GM21723 (cell line): ENCODE results near the gene BRINP3.

Experiments used
- ATAC-seq: cut with Tn5 transposase; IDR thresholded peaks from one replicate; pipeline ENCODE4 v1.9.1; 2021; ENCODE audit warnings: mild to moderate bottlenecking, moderate library complexity; ENCODE audit not compliant: unreplicated experiment

The BRINP3 gene

DNA sequence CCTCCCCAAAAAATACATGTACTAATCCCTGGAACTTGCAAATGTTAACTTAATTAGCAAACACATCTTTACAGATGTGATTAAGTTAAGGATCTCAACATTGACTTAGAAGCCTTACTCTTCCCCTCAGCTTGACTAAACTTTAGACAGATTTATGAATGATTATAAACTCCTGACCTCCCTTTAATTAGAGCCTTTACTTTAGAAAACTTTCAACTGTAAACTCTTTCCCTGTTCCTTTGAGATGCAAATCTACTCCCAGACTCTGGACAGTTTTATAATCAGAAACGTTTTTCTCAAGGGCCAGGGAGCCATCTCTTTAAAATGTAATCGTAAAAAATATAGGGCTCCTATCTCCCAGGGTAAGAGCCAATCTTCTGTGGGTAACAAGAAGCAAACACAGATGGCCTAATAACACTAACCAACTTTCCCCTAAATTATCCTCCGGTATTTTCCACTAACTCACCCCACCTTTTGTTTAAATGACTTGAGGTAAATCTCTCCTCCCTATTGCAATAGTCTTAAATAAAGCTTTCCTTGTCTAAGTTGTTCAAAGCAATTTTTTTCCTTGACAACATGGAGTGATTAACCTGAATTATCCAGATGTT, 284.1 kb downstream of the BRINP3 start:
- no peak for ATAC-seq

- ATAC-seq, result no peak
Observed at GRCh38 chr1:190192627-190193026, 285.0 kb downstream of the BRINP3 start.

- no peak for ATAC-seq
Observed at GRCh38 chr1:190183588-190183987, 294.1 kb downstream of the BRINP3 start.

GRCh38 chr1:190179817-190180216, 297.8 kb downstream of the BRINP3 start:
- no peak for ATAC-seq

- no peak for ATAC-seq
Observed at GRCh38 chr1:190178827-190179226, 298.8 kb downstream of the BRINP3 start.

GRCh38 chr1:190177555-190177954, 300.1 kb downstream of the BRINP3 start:
- no peak for ATAC-seq

GRCh38 chr1:190176776-190177175, 300.9 kb downstream of the BRINP3 start:
- ATAC-seq, result no peak

GRCh38 chr1:190175320-190175719, 302.3 kb downstream of the BRINP3 start:
- ATAC-seq, result no peak

- no peak for ATAC-seq
Observed at GRCh38 chr1:190172651-190173430, 304.8 kb downstream of the BRINP3 start.

DNA sequence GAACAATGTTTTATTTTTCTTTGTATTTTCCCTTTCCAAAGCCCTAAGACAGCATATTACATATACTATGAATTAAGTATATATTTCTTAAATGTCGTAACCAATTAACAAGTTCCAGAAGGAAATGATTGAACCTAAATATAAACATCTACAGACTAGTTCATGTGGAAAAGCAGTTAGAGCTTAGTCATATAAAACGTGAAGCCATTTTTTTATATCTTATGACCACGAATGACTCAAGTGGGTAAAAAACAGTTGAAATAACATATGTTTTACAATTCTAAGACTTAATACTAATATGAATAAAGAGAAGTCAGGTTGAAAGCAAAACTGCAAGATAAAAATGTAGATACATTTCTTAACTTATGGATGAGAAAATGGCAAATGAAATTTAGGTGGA, 307.3 kb downstream of the BRINP3 start:
- no peak for ATAC-seq

GRCh38 chr1:190169311-190170067, 308.2 kb downstream of the BRINP3 start:
- ATAC-seq, result no peak

GRCh38 chr1:190168893-190169280, 308.8 kb downstream of the BRINP3 start:
- ATAC-seq, result no peak

DNA sequence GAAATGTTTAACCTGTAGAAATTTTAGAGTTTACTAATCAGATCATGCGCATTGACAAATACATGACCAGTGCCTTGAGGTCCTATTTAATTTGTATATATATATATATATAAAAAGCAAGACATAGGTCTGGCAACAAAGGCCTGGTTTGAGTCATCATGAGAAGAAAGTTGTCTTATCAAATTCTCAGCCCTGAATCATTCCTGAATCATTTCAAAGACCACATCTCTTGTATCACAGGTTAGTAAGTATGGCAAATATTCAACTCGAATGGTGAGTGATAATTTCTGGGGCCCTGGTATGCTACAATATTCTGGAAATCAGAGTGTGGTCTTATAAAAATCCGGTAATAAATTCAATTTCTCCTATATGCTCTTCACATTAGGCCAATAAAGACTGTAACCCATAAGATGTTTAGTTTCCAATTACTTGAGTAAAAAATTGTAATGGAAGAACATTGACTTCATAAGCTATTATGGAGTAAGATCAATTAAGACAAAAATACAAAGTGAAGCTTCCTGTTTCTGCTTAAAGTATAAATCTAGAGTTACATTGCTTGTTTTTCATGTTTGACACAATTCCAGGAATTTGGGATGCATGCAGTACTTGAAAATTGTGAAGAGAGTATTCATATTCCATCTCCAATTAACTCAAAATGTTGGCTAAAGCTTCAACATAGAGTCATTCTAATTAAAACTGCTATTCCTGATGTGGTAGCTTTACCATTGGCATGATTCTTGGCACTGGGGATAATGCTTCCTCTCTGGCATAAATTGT, 309.4 kb downstream of the BRINP3 start:
- no peak for ATAC-seq

GRCh38 chr1:190159146-190159545, 318.5 kb downstream of the BRINP3 start:
- no peak for ATAC-seq

- no peak for ATAC-seq
Observed at GRCh38 chr1:190154744-190155143, 322.9 kb downstream of the BRINP3 start.

DNA sequence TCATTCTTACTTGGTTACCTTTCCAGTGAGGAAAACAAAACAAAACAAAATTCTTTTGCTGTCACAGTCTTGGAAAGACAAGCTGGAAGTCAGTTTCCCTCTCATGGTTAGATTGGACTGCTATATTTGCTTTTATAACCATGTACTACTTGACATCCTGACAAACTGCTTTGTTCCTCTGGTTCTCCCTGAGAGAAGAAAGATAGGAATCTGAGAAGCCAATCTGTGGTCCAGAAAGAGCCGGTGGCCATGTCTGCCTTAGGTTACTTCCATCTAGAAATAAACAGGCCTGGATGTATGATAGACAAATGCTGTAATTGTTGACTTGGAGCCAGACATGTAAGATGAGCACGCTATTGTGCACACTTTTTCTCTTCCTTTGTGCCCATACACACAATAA, 330.0 kb downstream of the BRINP3 start:
- no peak for ATAC-seq

GRCh38 chr1:190144650-190145049, 333.0 kb downstream of the BRINP3 start:
- no peak for ATAC-seq

- ATAC-seq, result no peak
Observed at GRCh38 chr1:190140644-190141043, 337.0 kb downstream of the BRINP3 start.

DNA sequence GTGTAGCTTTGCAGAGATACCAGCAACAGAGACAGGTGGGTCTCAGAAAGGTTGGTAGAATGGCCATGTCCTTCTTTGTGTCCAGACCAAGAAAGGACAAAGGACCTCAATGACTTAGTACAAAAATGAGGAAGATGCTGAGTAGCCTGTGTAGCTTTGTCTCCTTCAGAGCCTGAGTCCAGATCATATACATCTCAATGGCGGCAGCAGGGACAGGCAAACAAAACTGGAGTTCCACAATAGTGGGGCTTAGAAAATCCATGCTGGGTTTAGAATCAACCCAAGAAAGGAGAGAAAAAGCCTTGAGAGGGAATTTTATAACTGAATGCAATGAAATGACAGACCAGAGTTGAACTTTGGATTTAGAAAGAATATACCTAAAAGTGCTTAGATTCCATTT, 339.0 kb downstream of the BRINP3 start:
- no peak for ATAC-seq

- ATAC-seq, result no peak
Observed at GRCh38 chr1:190138266-190138665, 339.4 kb downstream of the BRINP3 start.

- no peak for ATAC-seq
Observed at GRCh38 chr1:190129366-190129765, 348.3 kb downstream of the BRINP3 start.
